Chondrocyte (in vitro differentiated cells): ENCODE measurements around the gene MXRA5. TPM values are rescaled to one million over a fixed set of nuclear protein-coding genes. Genes with fewer than 3 reads are reported as not detected.
A peak's percentile ranks its signal among the peaks of the same experiment; 100 is the strongest.

ENCODE experiments used
- DNase-seq: peaks from one replicate; pipeline ENCODE4 v3.0.0; 2021; ENCODE audit warnings: mixed read lengths, low spot score
- H3K27ac Mint-ChIP-seq: one replicate; pipeline ENCODE4 v1.8.0; 2021; ENCODE audit warnings: mild to moderate bottlenecking, moderate library complexity, mixed read lengths; ENCODE audit not compliant: unreplicated experiment
- H3K27me3 Mint-ChIP-seq: 2 replicates; pipeline ENCODE4 v1.8.0; 2021; ENCODE audit warnings: low read depth, mixed read lengths
- H3K36me3 Mint-ChIP-seq: 2 replicates; pipeline ENCODE4 v1.8.0; 2021; ENCODE audit warnings: low read depth, mixed read lengths
- H3K4me1 Mint-ChIP-seq: 2 replicates; pipeline ENCODE4 v1.8.0; 2021; ENCODE audit warnings: low read depth, mild to moderate bottlenecking, mixed read lengths
- H3K4me3 Mint-ChIP-seq: one replicate; pipeline ENCODE4 v1.8.0; 2021; ENCODE audit warnings: mild to moderate bottlenecking, moderate library complexity, mixed read lengths; ENCODE audit not compliant: unreplicated experiment
- H3K9me3 Mint-ChIP-seq: 2 replicates; pipeline ENCODE4 v1.8.0; 2021; ENCODE audit warnings: low read depth, mixed read lengths
- total RNA-seq: library from RNA; stranded (reverse); gene quantifications from 3 replicates; pipeline ENCODE4 v1.2.1, GENCODE V29; 2021
- TF ChIP-seq, protein P1 (sequence below): fragments of 200-600 bp; sonication (generic); IDR thresholded peaks from 2 replicates; pipeline ENCODE4 v1.5.0; 2021; ENCODE audit warnings: antibody characterized with exemption, mild to moderate bottlenecking, moderate library complexity

MXRA5 gene
- total RNA-seq, 1 donor from 2014 or later: 26.4 TPM

DNA sequence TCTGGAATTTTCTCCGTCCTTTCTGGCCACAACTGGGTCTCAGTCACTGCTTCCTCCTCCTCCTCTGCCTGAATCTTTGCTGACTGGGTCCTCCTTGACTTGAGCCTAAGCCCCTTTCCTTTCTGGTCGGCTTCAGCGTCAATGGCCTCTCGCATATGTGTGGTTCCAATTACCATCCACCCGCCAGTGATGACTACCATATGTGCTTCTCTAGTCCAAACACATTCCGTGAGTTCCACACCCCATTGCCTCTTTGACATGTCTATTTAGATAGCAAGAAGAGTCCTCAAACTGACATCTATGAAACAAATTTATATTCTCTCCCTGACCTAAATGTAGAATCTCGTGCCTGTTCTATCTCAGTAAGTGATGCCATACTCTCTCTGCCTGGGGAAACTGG, 19.8 kb downstream of the MXRA5 start:
- Mint-ChIP-seq H3K36me3 (peaks cover 23% of the 10 kb centered on the region), H3K4me3 (no peak overlapping the region), H3K9me3 (peaks cover 9% of the 10 kb centered on the region), H3K27ac (no peak overlapping the region), H3K4me1 (no peaks in the 10 kb centered on the region), H3K27me3 (no peaks in the 10 kb centered on the region)
- DNase-seq: no peak
- TF ChIP-seq, protein P1, sequence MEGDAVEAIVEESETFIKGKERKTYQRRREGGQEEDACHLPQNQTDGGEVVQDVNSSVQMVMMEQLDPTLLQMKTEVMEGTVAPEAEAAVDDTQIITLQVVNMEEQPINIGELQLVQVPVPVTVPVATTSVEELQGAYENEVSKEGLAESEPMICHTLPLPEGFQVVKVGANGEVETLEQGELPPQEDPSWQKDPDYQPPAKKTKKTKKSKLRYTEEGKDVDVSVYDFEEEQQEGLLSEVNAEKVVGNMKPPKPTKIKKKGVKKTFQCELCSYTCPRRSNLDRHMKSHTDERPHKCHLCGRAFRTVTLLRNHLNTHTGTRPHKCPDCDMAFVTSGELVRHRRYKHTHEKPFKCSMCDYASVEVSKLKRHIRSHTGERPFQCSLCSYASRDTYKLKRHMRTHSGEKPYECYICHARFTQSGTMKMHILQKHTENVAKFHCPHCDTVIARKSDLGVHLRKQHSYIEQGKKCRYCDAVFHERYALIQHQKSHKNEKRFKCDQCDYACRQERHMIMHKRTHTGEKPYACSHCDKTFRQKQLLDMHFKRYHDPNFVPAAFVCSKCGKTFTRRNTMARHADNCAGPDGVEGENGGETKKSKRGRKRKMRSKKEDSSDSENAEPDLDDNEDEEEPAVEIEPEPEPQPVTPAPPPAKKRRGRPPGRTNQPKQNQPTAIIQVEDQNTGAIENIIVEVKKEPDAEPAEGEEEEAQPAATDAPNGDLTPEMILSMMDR: no peak

DNA sequence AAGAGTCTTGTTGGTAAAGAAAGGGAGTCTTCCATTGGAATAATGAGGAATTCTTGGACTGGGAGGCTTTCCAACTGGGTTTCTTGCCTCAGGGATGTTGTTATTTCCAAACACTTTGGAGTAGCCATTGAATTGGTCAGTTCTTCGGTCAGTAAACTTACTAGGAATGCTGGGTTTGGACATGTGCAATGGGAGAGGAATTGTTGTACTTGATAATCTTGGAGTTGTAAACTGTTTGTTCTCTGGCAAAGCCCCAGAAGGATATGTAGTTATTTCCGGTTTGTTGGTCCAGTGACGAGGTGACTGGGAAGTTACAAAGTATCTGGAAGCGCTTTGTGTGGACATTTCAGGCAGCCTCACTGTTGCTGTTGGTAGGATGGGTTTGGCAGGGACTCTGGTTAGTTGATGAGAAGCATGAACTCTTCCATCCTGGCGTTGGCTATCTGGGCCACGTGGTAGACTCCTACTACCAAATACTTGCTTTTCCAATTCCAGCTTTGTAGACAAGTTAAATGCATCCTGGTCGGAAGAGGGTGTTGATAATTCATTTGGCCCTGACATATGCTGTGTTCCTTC, 25.9 kb downstream of the MXRA5 start:
- Mint-ChIP-seq H3K27ac (no peak overlapping the region), H3K36me3 (peaks cover 33% of the 10 kb centered on the region), H3K9me3 (peaks cover 17% of the 10 kb centered on the region), H3K4me3 (no peak overlapping the region), H3K4me1 (no peaks in the 10 kb centered on the region), H3K27me3 (no peaks in the 10 kb centered on the region)
- DNase-seq: no peak
- TF ChIP-seq, protein P1: no peak

DNA sequence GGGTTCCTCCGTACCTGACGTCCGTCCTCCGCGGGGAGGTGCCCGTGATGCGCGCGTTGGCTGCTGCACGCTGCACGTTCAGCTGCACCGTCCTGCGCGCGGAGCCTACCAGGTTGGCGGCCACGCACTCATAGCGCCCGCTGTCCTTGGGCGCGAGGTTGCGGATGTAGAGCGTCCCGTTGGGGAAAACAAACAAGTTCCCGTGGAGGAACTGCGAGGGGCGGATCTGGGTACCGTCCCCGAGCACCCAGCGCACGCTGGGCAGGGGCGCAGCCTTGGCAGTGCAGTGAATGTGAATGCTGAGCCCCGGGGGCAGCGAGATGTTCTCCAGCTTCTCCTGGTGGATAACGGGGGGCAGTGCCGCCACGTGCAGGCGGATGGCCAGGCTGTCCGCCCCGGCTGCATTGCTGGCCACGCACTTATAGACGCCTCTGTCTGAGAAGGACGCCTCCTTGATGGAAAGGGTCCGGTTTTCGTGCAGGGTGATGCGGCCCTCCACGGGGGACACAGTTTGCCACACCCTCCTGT, 29.2 kb downstream of the MXRA5 start:
- peak; percentile 82 for DNase-seq
- no peaks in the 10 kb centered on the region for H3K4me1 Mint-ChIP-seq
- H3K27me3 Mint-ChIP-seq: no peaks in the 10 kb centered on the region
- no peak overlapping the region for H3K27ac Mint-ChIP-seq
- H3K9me3 Mint-ChIP-seq: peaks cover 13% of the 10 kb centered on the region
- TF ChIP-seq, protein P1: no peak
- no peak overlapping the region for H3K4me3 Mint-ChIP-seq
- peaks cover 21% of the 10 kb centered on the region for H3K36me3 Mint-ChIP-seq

DNA sequence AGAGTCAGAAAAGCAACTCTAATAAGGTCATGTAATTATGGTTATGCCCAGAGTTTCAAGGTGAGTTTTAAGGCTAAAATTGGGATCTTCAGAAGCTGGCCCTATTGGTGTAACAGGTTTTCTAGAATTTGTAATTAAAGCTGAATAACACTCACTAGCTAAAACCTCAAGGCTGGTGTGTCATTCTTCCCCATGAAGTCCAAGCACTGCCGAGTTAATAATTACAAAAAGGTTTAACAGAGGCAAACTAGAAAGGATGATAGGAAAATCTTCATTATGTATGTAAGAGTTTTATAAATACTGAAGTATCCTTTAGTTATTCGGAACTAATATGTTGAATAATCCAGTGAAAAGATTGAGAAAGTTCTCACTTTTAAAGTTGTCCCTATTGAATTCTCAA, 34.3 kb downstream of the MXRA5 start:
- Mint-ChIP-seq H3K4me1 (peaks cover 12% of the 10 kb centered on the region), H3K27me3 (no peaks in the 10 kb centered on the region), H3K36me3 (peaks cover 14% of the 10 kb centered on the region), H3K9me3 (peaks cover 3% of the 10 kb centered on the region), H3K27ac (no peak overlapping the region), H3K4me3 (no peak overlapping the region)
- no peak for DNase-seq
- TF ChIP-seq, protein P1: no peak

DNA sequence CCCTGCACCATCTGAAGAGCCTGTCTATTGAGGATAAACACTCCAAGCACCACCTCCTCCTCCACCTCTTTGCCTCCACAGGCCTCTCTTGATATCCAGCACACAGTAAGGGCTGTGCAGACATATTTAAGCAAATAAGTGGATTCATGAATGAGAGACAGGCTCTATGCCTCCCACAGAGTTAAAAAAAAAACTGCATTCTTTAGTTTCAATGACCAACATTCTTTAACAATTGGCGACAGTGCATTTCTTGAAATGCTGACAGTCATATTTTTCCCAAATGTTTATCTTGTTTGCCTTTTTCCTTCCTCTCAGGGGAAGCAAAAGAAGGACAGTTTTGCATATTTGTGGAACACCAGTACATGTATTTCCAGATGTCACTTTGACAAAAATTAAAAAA, 38.6 kb downstream of the MXRA5 start:
- no peak for DNase-seq
- no peak overlapping the region for H3K4me3 Mint-ChIP-seq
- peaks cover 12% of the 10 kb centered on the region for H3K4me1 Mint-ChIP-seq
- H3K36me3 Mint-ChIP-seq: peaks cover 13% of the 10 kb centered on the region
- H3K9me3 Mint-ChIP-seq: peaks cover 3% of the 10 kb centered on the region
- TF ChIP-seq, protein P1: no peak
- no peak overlapping the region for H3K27ac Mint-ChIP-seq
- H3K27me3 Mint-ChIP-seq: no peaks in the 10 kb centered on the region
